Esophagus squamous epithelium (tissue), 4 donors: Measurements from ENCODE around the gene DIRAS1.

ENCODE experiments used
- CTCF ChIP-seq, 6 experiments: fragments of 450-650 bp in 4 of 6; fragments of 200-600 bp in 2 of 6; sonication (generic) in 2 of 6; IDR thresholded peaks; one replicate each; pipeline ENCODE4 v1.5.1; 2016 to 2019; ENCODE audit warnings: antibody characterized with exemption in 6 of 6, mild to moderate bottlenecking in 4 of 6, moderate library complexity in 4 of 6
- POLR2A ChIP-seq, 4 donors: fragments of 450-650 bp; IDR thresholded peaks; one replicate each; pipeline ENCODE4 v1.6.1; 2017; ENCODE audit warnings: antibody characterized with exemption in 4 of 4, mild to moderate bottlenecking in 4 of 4, moderate library complexity in 3 of 4

- TF ChIP-seq CTCF (IDR thresholded peaks at IDR 0.05) = no peak
- no peak for TF ChIP-seq POLR2A (IDR thresholded peaks at IDR 0.05)
These were observed 35.9 kb downstream of the DIRAS1 start for GRCh38 chr19:2685204-2685704.
